Pancreas (tissue), 10 donors: ENCODE data around the gene SPATA16. TPM values are rescaled to one million over a fixed set of nuclear protein-coding genes. Genes with fewer than 3 reads are reported as not detected.

Experiments
- ATAC-seq, 4 donors: fragments of 200-7000 bp; cut with Tn5 transposase; one replicate each; pipeline versions ENCODE4 v1.8.0 to v1.9.1; 2020; ENCODE audit warnings: mild to moderate bottlenecking in 4 of 4, moderate library complexity in 4 of 4
- DNase-seq, 6 donors: peaks; one replicate each; pipeline ENCODE4 v3.0.0-alpha.2; 2020
- FAIRE-seq: peaks from 2 replicates; lab custom pipeline; 2012; peaks lifted over from hg19 to GRCh38; lab: Jason Lieb, UNC
- H3K27ac ChIP-seq, 4 donors: fragments of 200-600 bp; sonication (generic); 1 replicate in 3 of 4; 2 replicates in 1 of 4; pipeline versions ENCODE4 v1.5.0 to v1.8.0; 2020
- H3K27me3 ChIP-seq, 4 donors: fragments of 200-600 bp; one replicate each; pipeline ENCODE4 v1.8.0; 2021
- H3K36me3 ChIP-seq, 3 donors: fragments of 200-600 bp; sonication (generic) in 1 of 3; one replicate each; pipeline versions ENCODE4 v1.5.0 to v1.8.0; 2020 to 2021
- H3K4me1 ChIP-seq, 3 donors: fragments of 200-600 bp; one replicate each; pipeline ENCODE4 v1.8.0; 2021
- H3K4me3 ChIP-seq, 4 donors: fragments of 200-600 bp; sonication (generic) in 2 of 4; one replicate each; pipeline versions ENCODE4 v1.5.0 to v1.8.0; 2020 to 2021
- H3K9me3 ChIP-seq, 4 donors: fragments of 200-600 bp; one replicate each; pipeline ENCODE4 v1.8.0; 2021
- CTCF ChIP-seq, 4 donors: fragments of 200-600 bp; sonication (generic) in 3 of 4; IDR thresholded peaks; one replicate each; pipeline versions ENCODE4 v1.5.0 to v1.8.0; 2021; ENCODE audit warnings: antibody characterized with exemption in 4 of 4
- WGBS, 2 donors: extraction: QIAGEN DNeasy Blood & Tissue Kit; methylation state at CpG; one replicate each; pipeline ENCODE4 v1.1.7; 2013; 5-methylcytosine and 5-hydroxymethylcytosine counted together
- intact Hi-C, 3 donors: fragments of 100-400 bp; cut with DNase I; formaldehyde crosslinking; loops; one replicate each; pipeline versions ENCODE4 v1.11.1 to v1.14.2; 2022
- polyA plus RNA-seq, 2 donors: library from polyadenylated mRNA; stranded (reverse); fragments of 200-250 nt; gene quantifications; one replicate each; pipeline ENCODE4 v1.2.3, GENCODE V29; 2013
- total RNA-seq, 6 donors: library from RNA; stranded (reverse); fragmentation: NEBNext Ultra II Directional in 4 of 6; extraction: Animal tissue kit (Norgen Biotek cat#: 25700) in 4 of 6; gene quantifications; one replicate each; pipeline versions ENCODE4 v1.2.1 to v1.2.4, GENCODE V29; 2021 to 2023
- donor health status: healthy with polysubstance abuse.
- donor health status: DM: no; HTN: no; CAD: no; lungs with moderate emphysema.
- donor health status: DM: no; HTN: no; CAD: no.
- donor health status: control.
- donor health status: control.
- donor health status: Bipolar disorder and iron deficiency.
- donor health status: DM: yes; HTN: yes; CAD: no.
- donor health status: DM: no; HTN: no; CAD: no.
- donor health status: DM: no; HTN: no; CAD: no.
- donor health status: DM: yes; HTN: yes; CAD: no.

The SPATA16 gene
- total and polyA plus RNA-seq, 8 donors: not detected

DNA sequence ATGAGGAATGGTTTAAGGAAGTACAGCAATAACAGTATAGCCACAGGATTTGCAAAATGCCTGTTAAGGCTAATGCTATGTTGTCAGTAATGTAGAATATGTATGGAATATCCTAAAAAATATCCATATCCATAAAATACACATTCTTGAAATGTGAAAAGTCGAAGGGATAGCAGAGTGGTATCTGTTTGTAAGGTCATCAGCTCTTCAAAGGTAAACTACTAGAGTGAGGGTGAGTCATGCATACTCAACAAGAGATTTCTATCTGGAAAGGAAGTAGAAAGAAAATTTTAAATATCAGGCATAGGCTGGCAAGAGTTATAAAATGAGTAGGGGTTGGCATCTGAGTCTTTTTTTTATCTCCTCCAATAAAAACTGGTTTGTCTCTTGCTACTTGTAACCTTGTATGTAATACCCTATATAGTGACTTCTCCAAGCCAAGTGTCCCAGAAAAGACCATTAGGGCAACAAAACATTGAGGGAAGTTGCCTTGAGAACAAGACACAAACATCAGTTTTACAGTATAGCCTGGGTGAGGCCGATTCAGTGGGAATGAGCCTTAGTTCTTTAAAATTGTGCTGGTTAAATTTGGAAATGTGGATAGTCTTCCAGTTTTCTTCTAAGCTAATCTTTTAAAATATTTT, 103.1 kb downstream of the SPATA16 start:
- Histone ChIP-seq H3K9me3 (no peaks in the 10 kb centered on the region), H3K36me3 (no peaks in the 10 kb centered on the region), H3K4me1 (no peaks in the 10 kb centered on the region), H3K27me3 (no peaks in the 10 kb centered on the region), H3K4me3 (no peak overlapping the region), H3K27ac (no peak overlapping the region)
- ATAC-seq (peak in 2 of 4 donors; percentile 35 to 36), DNase-seq (no peak), FAIRE-seq (no peak)
- WGBS, 2 donors: 57 to 69% methylated on average over 2 of the region's 2 CpGs
- no peak for TF ChIP-seq CTCF (IDR thresholded peaks at IDR 0.05)
- intact Hi-C loops: no loop called here

GRCh38 chr3:173030273-173030672, 110.8 kb downstream of the SPATA16 start:
- H3K36me3 ChIP-seq: no peaks in the 10 kb centered on the region
- DNase-seq (no peak), ATAC-seq (no peak), FAIRE-seq (no peak)
- no peak overlapping the region for H3K27ac ChIP-seq
- no peaks in the 10 kb centered on the region for H3K4me1 ChIP-seq
- intact Hi-C loops: no loop called here
- H3K27me3 ChIP-seq: no peaks in the 10 kb centered on the region
- H3K4me3 ChIP-seq: no peak overlapping the region
- TF ChIP-seq CTCF (IDR thresholded peaks at IDR 0.05): no peak
- no peaks in the 10 kb centered on the region for H3K9me3 ChIP-seq

DNA sequence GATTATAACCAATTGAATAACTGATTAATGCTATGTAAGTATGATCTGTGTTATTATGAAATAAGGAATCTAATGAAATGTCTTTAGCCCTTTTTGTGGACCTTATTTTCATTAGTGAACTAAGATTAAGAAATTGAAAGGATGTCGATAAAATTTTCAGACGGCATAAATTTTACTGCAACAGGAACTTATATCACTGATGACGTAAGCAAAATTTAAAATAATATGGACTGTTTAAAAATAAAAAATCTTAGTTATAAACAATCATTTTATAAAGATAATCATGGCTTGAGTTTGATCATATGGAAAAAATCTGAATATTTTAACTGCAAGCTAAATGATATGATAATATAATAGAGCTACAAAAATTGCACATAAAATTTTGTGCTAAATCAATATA, 112.7 kb downstream of the SPATA16 start:
- no peaks in the 10 kb centered on the region for H3K9me3 ChIP-seq
- H3K4me1 ChIP-seq: no peaks in the 10 kb centered on the region
- FAIRE-seq (no peak), DNase-seq (no peak), ATAC-seq (no peak)
- no peak overlapping the region for H3K4me3 ChIP-seq
- no peak overlapping the region for H3K27ac ChIP-seq
- WGBS, 2 donors: 84 to 87% methylated on average over 3 of the region's 3 CpGs
- intact Hi-C loops: no loop called here
- peaks cover 0 to 6% (median 0%) of the 10 kb centered on the region in 4 donors for H3K27me3 ChIP-seq
- TF ChIP-seq CTCF (IDR thresholded peaks at IDR 0.05): no peak
- no peaks in the 10 kb centered on the region for H3K36me3 ChIP-seq

GRCh38 chr3:173027429-173027828, 113.6 kb downstream of the SPATA16 start:
- H3K9me3 ChIP-seq: no peaks in the 10 kb centered on the region
- H3K36me3 ChIP-seq: no peaks in the 10 kb centered on the region
- no peaks in the 10 kb centered on the region for H3K4me1 ChIP-seq
- ATAC-seq (no peak), DNase-seq (no peak), FAIRE-seq (no peak)
- intact Hi-C loops: no loop called here
- TF ChIP-seq CTCF (IDR thresholded peaks at IDR 0.05): no peak
- peaks cover 0 to 6% (median 0%) of the 10 kb centered on the region in 4 donors for H3K27me3 ChIP-seq
- H3K4me3 ChIP-seq: no peak overlapping the region
- H3K27ac ChIP-seq: no peak overlapping the region
- WGBS, 2 donors: 64 to 87% methylated on average over 1 of the region's 1 CpG

DNA sequence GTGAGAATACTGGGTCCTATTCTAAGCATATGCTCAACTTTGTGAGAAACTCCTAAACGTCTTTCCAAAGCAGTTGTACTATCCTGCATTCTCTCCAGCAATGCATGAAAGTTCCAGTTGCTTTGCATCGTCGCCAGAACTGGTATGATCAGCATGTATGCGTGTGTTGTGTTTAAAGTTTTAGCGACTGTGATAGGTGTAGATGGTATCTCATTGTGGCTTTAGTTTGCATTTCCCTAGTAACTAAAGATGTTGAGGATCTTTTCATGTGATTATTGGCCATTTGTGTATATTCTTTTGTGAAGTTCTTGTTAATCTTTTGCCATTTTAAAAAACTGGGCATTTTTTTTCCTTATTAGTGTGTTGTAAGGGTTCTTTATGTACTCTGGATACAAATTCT, 115.1 kb downstream of the SPATA16 start:
- intact Hi-C loops: no loop called here
- no peak for ATAC-seq
- peaks cover 0 to 6% (median 0%) of the 10 kb centered on the region in 4 donors for H3K27me3 ChIP-seq
- no peak for FAIRE-seq
- TF ChIP-seq CTCF (IDR thresholded peaks at IDR 0.05): no peak
- DNase-seq: no peak
- no peaks in the 10 kb centered on the region for H3K4me1 ChIP-seq
- no peaks in the 10 kb centered on the region for H3K9me3 ChIP-seq
- H3K27ac ChIP-seq: no peak overlapping the region
- no peaks in the 10 kb centered on the region for H3K36me3 ChIP-seq
- 46 to 60% methylated on average over 5 of the region's 5 CpGs for WGBS, 2 donors
- H3K4me3 ChIP-seq: no peak overlapping the region
